ENCODE data around the gene GLIS1. TPM values are rescaled to one million over a fixed set of nuclear protein-coding genes. Genes with fewer than 3 reads are reported as not detected.
"Not testable (repeated sequence)": the region's sequence is repeated elsewhere in the genome, so short reads cannot be mapped to it uniquely, and the experiment has no call there.

Gene GLIS1
- total RNA-seq, 1 experiment from 2014 or later: not detected

DNA sequence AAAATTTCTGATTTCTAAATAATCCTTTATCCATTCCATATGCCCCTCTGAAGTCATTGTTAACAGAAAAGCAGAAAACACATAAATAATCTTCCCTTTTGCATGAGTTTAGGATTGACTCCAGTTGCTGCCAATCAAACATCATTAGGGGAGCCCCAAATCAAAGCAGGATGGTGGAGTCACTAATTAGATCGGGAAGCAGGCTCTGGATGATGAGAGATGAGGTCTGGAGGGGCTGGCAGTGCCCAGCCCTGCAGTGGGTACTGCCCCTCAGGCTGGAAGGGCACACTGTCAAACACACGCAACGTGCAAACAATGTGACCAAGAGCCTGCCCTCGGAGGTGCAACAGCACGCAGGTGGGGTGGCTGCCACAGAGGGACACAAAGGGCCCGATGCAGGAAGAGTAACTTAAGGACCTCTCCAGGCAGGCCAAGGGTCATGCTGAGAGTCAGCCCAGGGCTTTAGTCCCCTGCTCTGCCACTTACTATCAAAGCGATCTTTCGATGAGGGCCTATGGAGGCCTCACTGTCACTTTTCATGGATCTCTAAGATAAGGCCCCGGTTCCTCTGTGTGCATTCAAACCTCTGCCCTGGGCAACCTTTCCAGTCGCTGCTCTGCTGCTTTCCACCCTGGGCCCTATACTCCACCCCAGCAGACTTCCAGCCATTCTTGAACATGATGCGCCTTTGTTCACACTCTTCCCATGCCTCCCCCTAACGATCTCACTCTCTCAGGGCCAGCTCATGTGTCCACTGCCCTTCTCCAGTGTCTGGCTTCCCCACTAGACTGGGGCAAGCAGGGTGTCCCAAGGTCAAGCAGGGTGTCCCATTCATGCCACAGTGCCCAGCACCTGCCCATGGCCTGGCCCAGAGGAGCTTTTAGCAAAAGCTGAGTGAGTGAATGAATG is 180.9 kb downstream of the GLIS1 start:
- DNase-seq: no peak
- Histone ChIP-seq H3K79me2 (ENCODE audit: low read depth) (no peaks in the 10 kb centered on the region), H4K20me1 (ENCODE audit: insufficient read depth) (no peaks in the 10 kb centered on the region), H3F3A (ENCODE audit: insufficient read depth, low read depth) (no peaks in the 10 kb centered on the region), H3K27ac (no peak overlapping the region), H3K4me3 (no peak overlapping the region), H2AFZ (no peak overlapping the region), H3K4me1 (replicated peaks; ENCODE audit: insufficient read depth) (no peaks in the 10 kb centered on the region), H3K27me3 (ENCODE audit: insufficient read depth, low read depth) (no peaks in the 10 kb centered on the region), H3K4me2 (no peak overlapping the region), H3K36me3 (ENCODE audit: low read depth) (no peaks in the 10 kb centered on the region), H3K9me3 (ENCODE audit: insufficient read depth, low read depth) (no peaks in the 10 kb centered on the region), H3K9me2 (ENCODE audit: insufficient read depth) (no peaks in the 10 kb centered on the region)
- TF ChIP-seq EZH2 (IDR thresholded peaks at IDR 0.05; ENCODE audit: low read depth) (no peak), CTCF (conservative IDR thresholded peaks at IDR 0.05) (no peak)
- intact Hi-C loops (cut with micrococcal nuclease; ENCODE audit: unreplicated experiment): no loop called here
- ChIA-PET CTCF (no interaction called here), POLR2A (ENCODE audit: unreplicated experiment) (no interaction called here)
- no TSS peak for BruUV-seq (replicated peaks)

- Histone ChIP-seq H3K4me3 (no peak overlapping the region), H4K20me1 (ENCODE audit: insufficient read depth) (no peaks in the 10 kb centered on the region), H3K79me2 (ENCODE audit: low read depth) (no peaks in the 10 kb centered on the region), H3K36me3 (ENCODE audit: low read depth) (no peaks in the 10 kb centered on the region), H3K27ac (no peak overlapping the region), H3K9me3 (ENCODE audit: insufficient read depth, low read depth) (no peaks in the 10 kb centered on the region), H3K4me1 (replicated peaks; ENCODE audit: insufficient read depth) (no peaks in the 10 kb centered on the region), H3K4me2 (no peak overlapping the region), H2AFZ (no peak overlapping the region), H3K27me3 (ENCODE audit: insufficient read depth, low read depth) (no peaks in the 10 kb centered on the region), H3F3A (ENCODE audit: insufficient read depth, low read depth) (no peaks in the 10 kb centered on the region), H3K9me2 (ENCODE audit: insufficient read depth) (no peaks in the 10 kb centered on the region)
- ChIA-PET POLR2A (ENCODE audit: unreplicated experiment) (no interaction called here), CTCF (no interaction called here)
- TF ChIP-seq EZH2 (IDR thresholded peaks at IDR 0.05; ENCODE audit: low read depth): no peak
- no peak for TF ChIP-seq CTCF (conservative IDR thresholded peaks at IDR 0.05)
- no peak for DNase-seq
- BruUV-seq (replicated peaks): no TSS peak
- intact Hi-C loops (cut with micrococcal nuclease; ENCODE audit: unreplicated experiment): no loop called here
Measured at GRCh38 chr1:53557369-53557768, 181.6 kb downstream of the GLIS1 start.

- Histone ChIP-seq H3K36me3 (ENCODE audit: low read depth) (no peaks in the 10 kb centered on the region), H3K27me3 (ENCODE audit: insufficient read depth, low read depth) (no peaks in the 10 kb centered on the region), H2AFZ (no peak overlapping the region), H3K9me2 (ENCODE audit: insufficient read depth) (no peaks in the 10 kb centered on the region), H3K79me2 (ENCODE audit: low read depth) (no peaks in the 10 kb centered on the region), H4K20me1 (ENCODE audit: insufficient read depth) (no peaks in the 10 kb centered on the region), H3K9me3 (ENCODE audit: insufficient read depth, low read depth) (no peaks in the 10 kb centered on the region), H3K27ac (no peak overlapping the region), H3K4me3 (no peak overlapping the region), H3K4me2 (no peak overlapping the region), H3K4me1 (replicated peaks; ENCODE audit: insufficient read depth) (no peaks in the 10 kb centered on the region; the same call in 1 of the 2 replicates), H3F3A (ENCODE audit: insufficient read depth, low read depth) (no peaks in the 10 kb centered on the region)
- ChIA-PET POLR2A (ENCODE audit: unreplicated experiment) (no interaction called here), CTCF (no interaction called here)
- DNase-seq: no peak
- BruUV-seq (replicated peaks): no TSS peak
- intact Hi-C loops (cut with micrococcal nuclease; ENCODE audit: unreplicated experiment): no loop called here
- TF ChIP-seq CTCF (conservative IDR thresholded peaks at IDR 0.05) (no peak), EZH2 (IDR thresholded peaks at IDR 0.05; ENCODE audit: low read depth) (no peak)
Measured at GRCh38 chr1:53556657-53557227, 182.2 kb downstream of the GLIS1 start.

GRCh38 chr1:53555620-53556326 is 183.2 kb downstream of the GLIS1 start:
- H4K20me1 ChIP-seq (ENCODE audit: insufficient read depth); H3F3A ChIP-seq (ENCODE audit: insufficient read depth, low read depth); H2AFZ ChIP-seq; H3K4me1 ChIP-seq (replicated peaks; ENCODE audit: insufficient read depth); H3K9me2 ChIP-seq (ENCODE audit: insufficient read depth); H3K4me3 ChIP-seq; DNase-seq; POLR2A ChIA-PET (ENCODE audit: unreplicated experiment); H3K27me3 ChIP-seq (ENCODE audit: insufficient read depth, low read depth); CTCF ChIA-PET; BruUV-seq (replicated peaks); H3K4me2 ChIP-seq; H3K9me3 ChIP-seq (ENCODE audit: insufficient read depth, low read depth); H3K27ac ChIP-seq; H3K79me2 ChIP-seq (ENCODE audit: low read depth); intact Hi-C loops (cut with micrococcal nuclease; ENCODE audit: unreplicated experiment); H3K36me3 ChIP-seq (ENCODE audit: low read depth): not testable (repeated sequence)

Data from PC-9 (cell line).